NK-92 (cell line): Measurements from ENCODE around the gene ART1.
"Not testable (repeated sequence)": the region's sequence is repeated elsewhere in the genome, so short reads cannot be mapped to it uniquely, and the experiment has no call there.

Experiments used
- DNase-seq: peaks from one replicate; lab custom pipeline; 2025; ENCODE audit not compliant: unreplicated experiment; lab: John Stamatoyannopoulos, UW

The ART1 gene

DNA sequence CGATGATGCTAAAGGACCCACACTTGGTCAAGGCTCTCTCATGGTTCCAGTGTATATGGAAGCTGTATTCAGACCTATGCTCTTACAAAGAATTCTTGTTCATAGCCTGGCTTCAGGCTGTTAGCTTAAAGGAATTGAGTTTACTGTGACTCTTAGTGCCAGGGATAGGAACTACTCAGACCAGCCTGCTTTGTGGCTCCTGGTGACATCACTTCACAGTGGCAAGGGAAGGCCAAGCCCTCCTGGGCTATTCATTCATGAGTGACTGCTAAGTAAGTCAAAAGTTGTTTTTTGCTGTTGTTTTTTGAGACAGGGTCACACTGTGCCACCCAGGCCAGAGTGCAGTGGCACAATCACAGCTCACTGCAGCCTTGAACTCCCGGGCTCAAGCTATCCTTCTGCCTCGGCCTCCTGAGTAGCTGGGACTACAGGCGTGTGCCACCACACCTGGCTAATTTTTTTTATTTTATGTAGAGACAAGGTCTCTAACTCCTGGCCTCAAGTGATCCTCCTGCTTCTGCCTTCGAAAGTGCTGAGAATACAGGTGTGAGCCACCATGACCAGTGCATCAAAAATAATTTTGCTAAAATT lies 12.8 kb upstream of the ART1 start:
- DNase-seq, result no peak

DNA sequence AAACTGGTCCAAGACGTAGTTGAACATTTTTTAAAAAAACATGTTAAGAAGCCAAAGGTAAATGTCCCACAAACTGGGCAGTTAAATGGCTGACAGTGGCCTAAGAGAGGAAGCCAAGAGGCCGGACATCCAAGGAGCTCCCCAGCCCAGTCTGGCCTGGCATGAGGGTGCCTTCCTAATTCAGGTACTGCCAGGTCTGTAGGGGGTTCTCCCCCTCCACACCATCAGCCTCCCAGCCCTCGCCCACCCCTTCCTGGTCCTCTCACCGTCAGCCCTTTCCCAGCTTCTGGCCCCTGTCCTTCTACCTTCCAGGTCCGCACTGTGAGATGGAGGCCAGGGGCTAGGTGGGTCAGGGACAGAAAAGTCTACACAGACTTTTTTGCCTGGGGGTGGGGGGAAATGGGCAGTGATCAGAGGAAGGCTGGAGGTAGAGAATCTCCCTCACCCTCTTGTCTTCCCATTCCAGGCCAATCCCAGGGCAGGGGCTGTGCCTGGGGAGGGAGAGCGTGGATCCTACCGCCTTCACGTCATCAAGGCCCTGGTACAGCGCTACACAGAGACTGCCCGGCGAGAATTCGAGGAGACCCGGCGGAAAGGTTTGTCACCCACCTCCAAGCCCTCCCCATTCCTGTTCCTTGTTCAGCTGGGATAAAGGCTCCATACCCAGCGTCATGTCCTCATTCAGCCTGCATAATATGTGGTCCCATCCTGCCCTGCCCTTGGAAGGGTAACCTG lies 9.1 kb upstream of the ART1 start:
- DNase-seq, result no peak

DNA sequence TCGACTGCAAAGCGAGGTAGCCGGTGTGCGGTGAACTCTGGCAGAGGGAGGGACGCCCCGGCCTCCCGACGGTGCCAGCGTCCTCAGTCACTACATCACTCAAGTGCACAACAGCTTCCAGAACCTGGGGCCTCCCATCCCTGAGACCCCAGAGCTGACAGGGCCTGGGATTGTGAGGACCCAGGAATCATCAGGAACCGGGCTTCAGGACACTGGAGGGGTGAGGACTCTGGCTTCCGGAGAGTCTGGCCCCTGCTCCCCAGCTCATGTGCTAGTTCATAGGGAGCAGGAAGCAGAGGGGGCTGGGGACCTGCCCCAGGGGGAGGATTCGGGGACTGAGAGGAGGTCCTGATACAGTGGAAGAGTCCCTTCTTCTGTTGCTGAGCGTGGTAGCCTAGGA lies 7.7 kb upstream of the ART1 start:
- no peak for DNase-seq

DNA sequence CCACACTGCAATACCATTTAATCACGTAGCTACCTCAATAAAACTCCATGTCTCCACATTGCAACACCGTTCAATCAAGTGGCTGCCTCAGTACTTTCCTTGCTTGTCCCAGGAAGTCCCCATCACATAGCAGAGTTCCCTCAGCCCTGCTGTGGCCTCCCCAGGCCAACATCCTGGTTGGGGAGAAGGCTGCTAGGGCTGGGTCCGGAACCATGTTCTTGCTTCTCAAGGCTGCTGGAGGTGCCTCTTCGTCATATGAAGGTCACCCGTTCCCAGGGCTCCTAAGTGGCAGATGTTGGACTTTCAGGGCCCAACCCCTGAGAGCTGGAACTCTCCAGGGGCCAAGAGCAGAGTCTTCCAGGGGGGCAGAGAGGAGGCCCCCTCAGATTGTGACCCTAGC lies 6.4 kb upstream of the ART1 start:
- no peak for DNase-seq

DNA sequence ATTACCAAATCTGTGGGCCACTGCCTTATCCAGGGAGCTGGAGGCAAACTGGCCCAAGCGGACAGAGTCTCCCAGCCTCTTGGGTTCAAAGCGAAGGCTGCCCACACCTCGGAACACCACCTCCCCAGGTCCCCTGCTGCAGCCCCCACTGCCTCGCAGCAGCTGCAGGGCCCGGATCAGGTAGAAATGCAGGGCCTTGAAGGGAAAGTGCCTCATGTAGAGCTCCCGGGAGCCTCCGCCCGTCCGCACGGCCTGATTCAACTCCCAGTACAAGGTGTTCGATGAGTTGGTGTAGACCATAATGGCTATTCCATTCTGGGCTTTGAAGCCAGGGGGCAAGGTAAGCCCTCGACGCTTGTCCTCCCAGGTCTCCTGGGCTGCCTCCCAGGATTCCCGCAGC lies 5.1 kb upstream of the ART1 start:
- no peak for DNase-seq

DNA sequence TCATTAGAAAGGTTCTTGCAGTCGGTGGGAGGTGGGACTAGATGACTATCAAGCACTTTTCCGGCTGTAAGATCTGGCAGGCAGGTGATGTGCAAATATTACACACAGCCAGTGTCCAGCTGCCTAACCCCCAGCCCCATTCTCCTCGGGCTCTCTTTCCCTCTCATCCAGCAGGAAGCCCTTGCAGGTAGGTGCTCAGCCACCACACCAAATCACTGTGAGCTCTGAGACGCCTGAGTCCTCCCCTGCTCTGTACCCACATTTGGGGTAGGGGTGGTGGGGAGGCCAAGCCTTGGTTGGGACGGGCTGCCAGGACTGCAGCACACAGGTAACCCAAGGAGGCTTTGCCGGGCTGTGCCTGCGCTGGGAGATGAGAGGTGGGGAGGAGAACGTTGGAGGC lies 3.7 kb upstream of the ART1 start:
- DNase-seq, result no peak

DNA sequence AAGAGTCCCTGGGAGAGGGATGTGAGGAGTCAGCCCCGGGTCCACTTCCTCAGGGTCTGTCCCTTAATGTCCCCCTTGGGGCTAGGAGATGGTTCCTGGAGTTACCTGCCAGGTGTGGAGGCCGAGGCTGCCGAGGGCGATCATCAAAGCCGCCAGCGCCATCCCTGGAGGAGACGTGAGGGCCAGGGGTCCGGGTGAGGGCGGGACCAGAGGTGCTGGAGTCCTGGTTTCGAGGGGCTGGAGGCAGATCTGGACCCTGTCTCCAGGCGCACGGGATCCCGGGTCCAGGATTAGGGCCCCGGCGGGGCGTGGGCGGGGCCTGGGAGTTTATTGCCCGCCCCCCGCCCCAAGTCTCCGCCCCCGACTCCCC lies 3.2 kb upstream of the ART1 start, which contains the start of gene ART5:
Gene ART5 (minus strand): TSS at position 292 of the 370 bp plus-strand sequence. CDS start 130 bp downstream, at position 162.
- no peak for DNase-seq

DNA sequence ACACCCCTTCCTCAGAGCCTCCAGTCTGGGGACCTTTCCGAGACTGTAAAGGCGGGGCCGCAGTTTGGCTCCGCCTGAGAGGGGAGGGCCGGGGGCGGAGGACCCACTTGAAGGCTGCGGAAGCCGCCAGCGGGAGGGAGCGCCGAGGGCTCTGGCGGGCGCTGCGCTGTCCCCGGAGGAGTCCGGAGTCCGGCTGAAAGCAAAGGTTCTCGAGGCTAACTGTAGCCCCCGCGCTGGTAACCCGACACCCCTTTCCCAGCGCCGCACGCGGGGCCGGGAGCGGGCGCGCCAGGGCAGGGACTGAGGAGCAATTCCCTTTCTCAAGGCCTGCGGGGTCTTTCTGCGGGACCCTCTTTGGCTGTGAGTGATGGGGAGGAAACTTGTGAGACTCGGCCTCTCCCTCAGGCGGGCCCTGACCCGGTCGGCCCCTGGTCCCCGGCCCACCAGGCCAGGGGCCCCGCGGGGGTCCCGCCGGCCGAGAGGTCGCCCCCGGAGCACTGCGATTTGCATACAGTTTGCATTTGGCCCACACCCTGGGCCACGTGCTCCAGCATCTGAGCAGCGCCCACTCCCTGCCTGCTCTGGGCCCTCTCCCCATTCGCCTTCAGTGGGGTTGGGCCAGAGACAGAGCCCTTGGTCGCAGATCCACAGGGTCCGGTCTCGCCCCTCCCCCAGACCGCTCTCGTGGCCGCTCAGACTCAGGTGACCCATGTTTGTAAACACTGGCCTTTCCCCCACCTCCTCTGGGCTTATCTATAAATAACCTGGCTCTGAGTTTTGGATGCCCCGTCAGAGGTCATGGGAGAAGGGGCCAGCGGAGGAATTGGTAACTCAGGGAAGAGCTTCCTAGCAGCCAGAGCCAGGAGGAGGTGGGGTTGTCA lies 2.6 kb upstream of the ART1 start:
- no peak for DNase-seq

DNA sequence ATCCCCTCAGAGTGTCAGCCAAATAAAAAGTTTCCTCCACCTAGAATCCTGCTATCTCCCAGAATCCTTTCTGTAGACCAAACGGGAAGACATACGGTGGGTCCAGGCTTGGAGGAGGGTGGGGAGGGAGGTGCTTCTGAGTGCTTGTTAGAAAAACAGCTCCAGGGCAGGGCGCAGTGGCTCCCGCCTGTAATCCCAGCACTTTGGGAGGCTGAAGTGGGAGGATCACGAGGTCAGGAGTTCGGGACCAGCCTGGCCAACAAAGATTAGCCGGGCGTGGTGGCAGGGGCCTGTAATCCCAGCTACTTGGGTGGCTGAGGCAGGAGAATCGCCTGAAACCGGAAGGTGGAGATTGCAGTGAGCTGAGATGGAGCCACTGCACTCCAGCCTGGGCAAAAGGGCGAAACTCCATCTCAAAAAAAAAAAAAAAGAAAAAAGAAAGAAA lies 1.8 kb upstream of the ART1 start:
- not testable (repeated sequence) for DNase-seq

DNA sequence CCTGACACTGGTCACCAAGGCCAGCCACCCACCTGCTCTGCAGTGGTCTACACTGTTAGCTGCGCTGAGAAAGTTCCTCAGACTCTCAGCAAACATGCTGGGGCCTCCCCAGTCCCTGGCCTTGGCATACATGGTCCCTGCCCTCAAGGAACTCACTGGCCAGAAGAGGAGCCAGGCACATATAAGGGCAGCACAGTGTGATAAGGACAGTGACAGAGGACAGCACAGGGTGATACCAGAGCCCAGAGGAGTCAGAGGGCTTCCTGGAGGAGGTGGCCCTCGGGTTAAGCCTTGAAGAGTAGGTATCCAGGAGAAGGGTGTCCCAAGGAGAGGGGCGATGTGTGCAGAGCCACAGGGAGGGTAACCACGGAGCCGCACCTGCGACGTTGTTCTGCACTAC lies 624 bp downstream of the ART1 start:
- no peak for DNase-seq

DNA sequence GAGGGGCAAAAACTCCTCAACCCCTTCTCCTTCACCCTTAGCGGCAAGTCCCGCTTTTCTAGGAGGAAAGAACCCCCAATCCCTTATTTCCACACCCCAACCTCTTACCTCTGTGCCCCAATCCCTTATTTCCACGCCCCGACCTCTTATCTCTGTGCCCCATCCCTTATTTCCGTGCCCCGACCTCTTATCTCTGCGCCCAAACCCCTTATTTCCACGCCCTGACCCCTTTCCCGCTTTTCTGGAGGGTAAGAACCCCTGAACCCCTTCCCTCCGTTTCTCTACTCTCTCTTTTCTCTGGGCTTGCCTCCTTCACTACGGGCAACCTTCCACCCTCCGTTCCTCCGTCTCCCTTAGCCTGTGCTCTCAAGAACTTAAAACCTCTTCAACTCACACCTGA lies 3.9 kb downstream of the ART1 start:
- DNase-seq, result not testable (repeated sequence)

DNA sequence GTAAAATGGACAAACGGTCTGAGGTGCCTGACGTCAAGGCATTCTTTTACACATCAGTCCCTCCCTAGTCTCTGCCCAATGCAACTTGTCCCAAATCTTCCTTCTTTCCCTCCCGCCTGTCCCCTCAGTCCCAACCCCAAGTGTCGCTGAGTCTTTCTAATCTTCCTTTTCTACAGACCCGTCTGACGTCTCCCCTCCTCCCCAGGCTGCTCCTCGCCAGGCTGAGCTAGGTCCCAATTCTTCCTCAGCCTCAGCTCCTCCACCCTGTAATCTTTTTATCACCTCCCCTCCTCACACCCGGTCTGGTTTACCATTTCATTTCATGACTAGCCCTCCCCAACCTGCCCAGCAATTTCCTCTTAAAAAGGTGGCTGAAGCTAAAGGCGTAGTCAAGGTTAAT lies 4.4 kb downstream of the ART1 start:
- not testable (repeated sequence) for DNase-seq

DNA sequence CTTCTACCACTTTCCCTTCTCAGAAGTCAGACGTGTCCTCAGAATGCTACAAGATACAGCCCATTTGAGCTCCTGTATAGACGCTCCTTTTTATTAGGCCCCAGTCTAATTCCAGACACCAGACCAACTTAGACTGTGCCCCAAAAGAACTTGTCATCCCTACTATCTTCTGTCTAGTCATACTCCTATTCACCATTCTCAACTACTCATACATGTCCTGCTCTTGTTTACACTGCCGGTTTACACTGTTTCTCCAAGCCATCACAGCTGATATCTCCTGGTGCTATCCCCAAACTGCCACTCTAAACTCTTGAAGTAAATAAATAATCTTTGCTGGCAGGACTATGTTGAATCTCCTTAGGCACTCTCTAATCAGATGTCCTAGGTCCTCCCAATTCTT lies 7.6 kb downstream of the ART1 start:
- DNase-seq, result not testable (repeated sequence)

DNA sequence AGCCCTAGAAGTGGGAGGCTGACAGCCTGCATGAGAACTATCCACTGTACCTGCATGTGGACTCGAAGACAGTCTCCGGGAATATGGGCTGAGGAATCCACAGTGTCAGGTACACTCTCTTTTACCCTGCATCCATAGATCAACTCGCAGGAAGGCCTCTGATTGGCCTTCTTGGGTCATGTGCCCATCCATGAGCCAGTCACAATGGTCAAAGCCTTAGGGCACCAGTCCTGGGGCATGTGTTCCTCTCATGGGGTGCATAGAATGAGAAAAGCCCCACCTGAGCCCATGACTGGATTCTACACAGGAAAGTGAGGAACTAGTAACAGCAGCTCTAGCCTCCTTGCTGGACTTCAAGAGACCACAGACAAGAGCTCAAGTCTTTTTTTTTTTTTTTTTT lies 10.6 kb downstream of the ART1 start:
- no peak for DNase-seq

DNA sequence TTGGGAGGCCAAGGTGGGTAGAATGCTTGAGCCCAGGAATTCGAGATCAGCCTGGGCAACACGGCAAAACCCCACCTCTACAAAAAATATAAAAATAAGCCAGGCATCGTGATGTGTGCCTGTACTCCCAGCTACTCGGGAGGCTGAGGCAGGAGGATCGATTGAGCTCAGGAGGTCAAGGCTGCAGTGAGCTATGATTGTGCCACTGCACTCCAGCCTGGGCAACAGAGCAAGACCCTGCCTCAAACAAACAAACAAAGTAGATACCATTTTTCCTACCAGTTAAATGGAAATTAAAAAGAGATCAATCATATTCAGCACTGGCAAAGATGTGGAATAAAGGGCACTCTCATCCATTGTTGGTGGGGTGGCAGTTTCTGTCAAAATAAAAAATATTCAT lies 12.4 kb downstream of the ART1 start:
- DNase-seq, result not testable (repeated sequence)

DNA sequence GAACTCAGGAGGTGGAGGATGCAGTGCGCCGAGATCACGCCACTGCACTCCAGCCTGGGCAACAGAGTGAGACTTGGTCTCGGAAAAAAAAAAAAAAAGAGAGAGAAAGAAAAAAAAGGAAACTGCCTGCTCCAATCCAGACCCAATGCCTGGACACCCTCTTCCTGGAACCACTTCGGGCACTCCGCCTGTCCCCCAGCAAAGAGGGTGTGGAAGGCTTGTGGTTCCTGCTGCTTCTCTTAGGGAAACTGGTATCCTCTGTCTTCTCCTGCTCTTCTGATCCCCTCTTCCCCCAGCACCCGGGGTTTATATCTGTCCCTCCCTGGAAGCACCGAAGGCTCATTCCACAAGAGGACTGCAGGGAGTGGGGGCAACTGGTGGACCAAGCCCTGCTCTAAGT lies 13.3 kb downstream of the ART1 start:
- no peak for DNase-seq

DNA sequence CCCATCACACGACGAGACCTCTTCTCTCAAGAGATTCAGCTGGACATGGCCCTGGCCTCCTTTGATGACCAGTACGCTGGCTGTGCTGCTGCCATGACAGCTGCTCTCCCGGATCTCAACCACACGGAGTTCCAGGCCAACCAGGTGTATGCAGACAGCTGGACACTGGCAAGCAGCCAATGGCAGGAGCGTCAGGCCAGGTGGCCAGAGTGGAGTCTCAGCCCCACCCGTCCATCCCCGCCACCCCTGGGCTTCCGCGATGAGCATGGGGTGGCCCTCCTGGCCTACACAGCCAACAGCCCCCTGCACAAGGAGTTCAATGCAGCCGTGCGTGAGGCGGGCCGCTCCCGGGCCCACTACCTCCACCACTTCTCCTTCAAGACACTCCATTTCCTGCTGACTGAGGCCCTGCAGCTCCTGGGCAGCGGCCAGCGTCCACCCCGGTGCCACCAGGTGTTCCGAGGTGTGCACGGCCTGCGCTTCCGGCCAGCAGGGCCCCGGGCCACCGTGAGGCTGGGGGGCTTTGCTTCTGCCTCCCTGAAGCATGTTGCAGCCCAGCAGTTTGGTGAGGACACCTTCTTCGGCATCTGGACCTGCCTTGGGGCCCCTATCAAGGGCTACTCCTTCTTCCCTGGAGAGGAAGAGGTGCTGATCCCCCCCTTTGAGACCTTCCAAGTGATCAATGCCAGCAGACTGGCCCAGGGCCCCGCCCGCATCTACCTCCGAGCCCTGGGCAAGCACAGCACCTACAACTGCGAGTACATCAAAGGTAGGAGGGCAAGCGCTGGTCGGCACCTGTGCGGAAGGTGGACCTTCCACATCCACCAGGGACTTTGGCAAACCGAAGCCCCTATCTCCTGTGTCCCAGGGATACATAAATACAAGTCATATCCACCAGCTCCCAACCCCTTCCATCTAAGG lies 14.9 kb downstream of the ART1 start:
- no peak for DNase-seq

DNA sequence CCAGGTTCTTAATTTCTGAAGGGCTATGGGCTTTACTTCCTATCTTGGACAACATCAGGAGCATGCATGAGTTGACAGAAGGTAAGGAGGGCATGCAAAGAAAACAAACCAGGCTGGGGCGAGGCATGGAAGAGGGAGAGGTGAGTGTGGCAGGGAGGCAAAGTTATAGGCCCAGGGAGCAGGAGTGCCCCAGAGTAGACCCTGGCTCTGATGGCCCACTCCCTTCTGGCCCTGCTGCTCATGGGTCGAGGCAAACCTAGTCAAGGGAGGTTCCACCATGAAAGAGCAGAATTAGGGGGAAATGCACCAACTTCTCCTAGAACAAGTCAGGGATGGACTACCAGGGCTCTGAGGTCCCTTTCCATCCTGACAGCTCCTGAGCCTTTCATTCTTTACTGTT lies 16.0 kb downstream of the ART1 start:
- DNase-seq, result no peak

DNA sequence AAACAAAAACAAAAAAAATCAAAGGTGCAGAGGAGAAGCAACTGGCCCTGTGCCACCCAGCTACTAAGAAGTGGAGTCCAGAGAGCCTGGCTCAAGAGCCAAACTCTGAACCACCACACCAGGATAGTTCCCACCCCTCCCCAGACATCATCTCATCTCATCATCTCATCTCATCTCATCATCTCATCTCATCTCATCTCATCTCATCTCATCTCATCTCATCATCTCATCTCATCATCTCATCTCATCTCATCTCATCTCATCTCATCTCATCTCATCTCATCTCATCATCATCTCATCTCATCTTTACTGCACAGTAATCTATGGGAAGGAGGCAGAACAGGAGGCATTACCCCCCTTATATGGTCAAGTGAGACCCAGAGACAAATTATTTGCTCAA lies 17.9 kb downstream of the ART1 start:
- no peak for DNase-seq

DNA sequence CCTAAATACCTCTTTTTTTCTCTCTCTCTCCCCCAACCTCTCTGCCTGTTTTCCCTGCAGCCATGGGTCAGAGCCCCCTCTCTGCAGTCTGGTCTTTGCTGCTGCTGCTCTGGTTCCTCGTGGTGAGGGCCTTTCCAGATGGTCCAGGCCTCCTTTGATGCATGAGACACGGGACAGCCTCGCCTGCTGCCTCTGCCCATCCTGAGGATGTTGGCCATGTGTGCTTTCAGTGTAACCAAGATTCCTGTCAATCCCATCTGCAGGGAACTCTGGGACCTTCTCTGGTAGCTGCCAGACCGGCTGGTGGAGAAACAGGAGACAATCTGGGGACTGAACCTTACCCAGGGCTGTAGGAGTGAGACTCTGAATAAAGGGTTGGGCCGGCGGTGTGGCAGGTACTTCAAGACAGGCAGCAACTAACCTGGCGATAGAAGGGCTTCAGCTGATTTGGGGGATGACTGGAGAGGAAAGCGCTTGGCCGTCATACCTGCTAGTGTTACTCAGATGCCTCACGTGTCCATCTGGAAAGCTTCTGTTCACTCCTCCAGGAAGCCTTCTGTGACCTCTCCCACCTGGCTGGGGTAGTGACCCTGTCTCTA lies 19.2 kb downstream of the ART1 start:
- DNase-seq, result no peak
